ENCODE data around the gene ADARB2. TPM values are rescaled to one million over a fixed set of nuclear protein-coding genes. Genes with fewer than 3 reads are reported as not detected.

Gene ADARB2
- total and polyA plus RNA-seq, 3 donors from 2014 or later, result 8.5 to 13.0 (median 10.4) TPM

DNA sequence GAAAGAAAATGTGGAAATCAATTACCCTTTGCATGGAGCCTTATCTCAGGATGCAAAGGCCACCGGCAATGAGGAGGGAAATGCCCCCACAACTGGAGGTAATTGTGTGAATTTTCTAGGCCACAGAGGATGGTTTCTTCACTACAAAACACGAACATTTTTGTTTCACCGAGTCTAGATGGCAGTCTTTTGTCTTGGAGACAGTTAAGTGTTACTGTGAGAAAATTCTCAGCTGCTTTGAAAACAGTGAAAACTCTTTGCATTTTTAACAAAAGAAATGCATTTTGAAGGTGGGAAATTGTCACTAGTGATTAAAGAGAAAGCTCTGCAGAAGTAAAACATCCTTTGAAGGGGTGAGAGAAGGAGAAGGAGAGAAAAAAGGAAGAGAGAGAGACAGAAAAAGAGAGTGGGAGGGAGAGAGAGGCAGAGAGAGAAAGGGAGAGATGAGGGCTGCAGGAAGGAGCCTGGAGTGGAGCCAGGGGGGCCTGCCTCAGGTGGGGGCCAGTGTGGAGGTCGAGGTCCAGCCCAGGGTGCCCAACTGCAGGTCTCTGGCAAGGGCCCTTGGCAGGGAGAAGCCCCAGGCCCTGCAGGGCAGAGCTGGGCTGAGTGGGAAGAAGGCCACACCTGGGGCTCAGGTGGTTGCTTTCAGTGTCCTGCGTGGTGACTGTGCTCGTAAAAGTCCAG is 261.4 kb downstream of the ADARB2 start:
- no peak for DNase-seq
- Histone ChIP-seq H3K9me3 (no peaks in the 10 kb centered on the region), H3K4me3 (no peak overlapping the region), H3K27ac (no peak overlapping the region), H3K36me3 (ENCODE audit: low read depth, missing control alignments) (no peaks in the 10 kb centered on the region), H3K4me1 (no peaks in the 10 kb centered on the region), H3K27me3 (no peaks in the 10 kb centered on the region)
- intact Hi-C loops (cut with DNase I; ENCODE audit: low total_unique reads), result no loop called here
- WGBS, 2 donors, result 23 to 25% methylated on average over 6 of the region's 6 CpGs
- TF ChIP-seq, protein P1, sequence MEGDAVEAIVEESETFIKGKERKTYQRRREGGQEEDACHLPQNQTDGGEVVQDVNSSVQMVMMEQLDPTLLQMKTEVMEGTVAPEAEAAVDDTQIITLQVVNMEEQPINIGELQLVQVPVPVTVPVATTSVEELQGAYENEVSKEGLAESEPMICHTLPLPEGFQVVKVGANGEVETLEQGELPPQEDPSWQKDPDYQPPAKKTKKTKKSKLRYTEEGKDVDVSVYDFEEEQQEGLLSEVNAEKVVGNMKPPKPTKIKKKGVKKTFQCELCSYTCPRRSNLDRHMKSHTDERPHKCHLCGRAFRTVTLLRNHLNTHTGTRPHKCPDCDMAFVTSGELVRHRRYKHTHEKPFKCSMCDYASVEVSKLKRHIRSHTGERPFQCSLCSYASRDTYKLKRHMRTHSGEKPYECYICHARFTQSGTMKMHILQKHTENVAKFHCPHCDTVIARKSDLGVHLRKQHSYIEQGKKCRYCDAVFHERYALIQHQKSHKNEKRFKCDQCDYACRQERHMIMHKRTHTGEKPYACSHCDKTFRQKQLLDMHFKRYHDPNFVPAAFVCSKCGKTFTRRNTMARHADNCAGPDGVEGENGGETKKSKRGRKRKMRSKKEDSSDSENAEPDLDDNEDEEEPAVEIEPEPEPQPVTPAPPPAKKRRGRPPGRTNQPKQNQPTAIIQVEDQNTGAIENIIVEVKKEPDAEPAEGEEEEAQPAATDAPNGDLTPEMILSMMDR (IDR thresholded peaks at IDR 0.05), result no peak
- no peak for TF ChIP-seq POLR2A (IDR thresholded peaks at IDR 0.05)

DNA sequence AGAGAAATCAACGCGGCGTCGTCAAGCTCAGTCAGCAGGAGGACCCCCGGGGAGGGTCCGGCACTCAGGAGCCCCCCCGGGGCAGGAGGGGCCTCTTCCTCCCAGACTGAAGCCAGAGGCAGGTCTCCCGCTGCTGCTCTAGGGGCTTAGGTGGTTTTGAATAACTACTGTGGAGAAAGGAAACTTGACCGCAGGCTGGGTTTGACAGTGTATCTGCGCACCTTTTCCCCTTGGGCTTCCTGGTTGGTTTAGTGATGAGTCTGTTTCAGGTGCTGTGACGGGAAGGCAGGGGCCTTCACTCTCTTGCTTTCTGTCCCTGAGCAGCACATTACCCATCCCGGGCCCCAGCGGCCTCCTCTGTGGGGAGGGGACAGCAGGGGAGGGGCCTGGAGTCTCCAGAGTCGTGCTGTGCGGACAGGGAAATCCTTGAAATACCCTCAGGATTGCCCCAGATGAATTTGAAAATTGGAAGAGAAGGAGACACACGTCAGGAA is 262.2 kb downstream of the ADARB2 start:
- no peak overlapping the region for H3K4me3 ChIP-seq
- no peaks in the 10 kb centered on the region for H3K4me1 ChIP-seq
- no peaks in the 10 kb centered on the region for H3K27me3 ChIP-seq
- WGBS, 2 donors, result 27 to 29% methylated on average over 16 of the region's 16 CpGs
- H3K9me3 ChIP-seq, result no peaks in the 10 kb centered on the region
- no peak overlapping the region for H3K27ac ChIP-seq
- TF ChIP-seq, protein P1 (IDR thresholded peaks at IDR 0.05), result no peak
- no peak for TF ChIP-seq POLR2A (IDR thresholded peaks at IDR 0.05)
- intact Hi-C loops (cut with DNase I; ENCODE audit: low total_unique reads), result no loop called here
- no peaks in the 10 kb centered on the region for H3K36me3 ChIP-seq (ENCODE audit: low read depth, missing control alignments)
- no peak for DNase-seq

DNA sequence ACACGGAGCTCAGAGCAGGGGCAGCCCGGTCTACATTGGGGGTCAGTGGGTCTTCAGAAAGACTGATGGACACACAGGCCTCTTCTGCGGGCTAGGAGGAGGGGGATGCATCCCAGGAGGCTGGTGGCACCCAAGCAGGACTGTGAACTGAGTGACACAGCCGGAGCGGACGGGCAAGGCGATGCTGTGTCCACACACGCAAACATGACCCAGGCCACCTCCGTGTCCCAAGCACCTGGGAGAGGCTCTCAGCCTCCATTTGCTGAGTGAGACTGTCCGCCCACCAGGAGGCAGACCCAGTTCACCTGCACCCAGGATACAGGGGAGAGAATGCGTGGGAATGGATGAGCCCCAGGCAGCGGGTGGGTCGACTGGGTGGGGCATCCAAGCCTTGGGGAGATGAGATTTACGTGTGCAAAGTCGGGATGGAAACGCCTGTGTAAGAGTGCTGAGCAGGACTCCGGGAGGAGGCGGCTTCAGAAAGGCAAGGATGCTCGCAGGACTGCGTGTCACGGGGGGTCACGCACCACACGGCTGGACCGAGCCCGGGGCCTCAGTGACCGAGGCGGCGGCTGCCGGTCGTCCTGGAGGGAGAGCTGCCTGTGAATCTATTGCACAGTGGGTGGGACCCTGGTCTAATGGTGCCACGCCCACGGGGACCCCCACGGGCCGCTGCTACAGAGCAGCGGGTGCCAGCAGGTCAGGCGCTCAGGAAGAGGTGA is 262.8 kb downstream of the ADARB2 start:
- no peaks in the 10 kb centered on the region for H3K4me1 ChIP-seq
- H3K27me3 ChIP-seq, result no peaks in the 10 kb centered on the region
- no peaks in the 10 kb centered on the region for H3K9me3 ChIP-seq
- H3K36me3 ChIP-seq (ENCODE audit: low read depth, missing control alignments), result no peaks in the 10 kb centered on the region
- 40 to 61% methylated on average over 27 to 36 of the region's 36 CpGs for WGBS, 2 donors
- intact Hi-C loops (cut with DNase I; ENCODE audit: low total_unique reads), result no loop called here
- H3K4me3 ChIP-seq, result no peak overlapping the region
- H3K27ac ChIP-seq, result no peak overlapping the region
- DNase-seq, result no peak
- TF ChIP-seq, protein P1 (IDR thresholded peaks at IDR 0.05), result no peak
- TF ChIP-seq POLR2A (IDR thresholded peaks at IDR 0.05), result no peak

DNA sequence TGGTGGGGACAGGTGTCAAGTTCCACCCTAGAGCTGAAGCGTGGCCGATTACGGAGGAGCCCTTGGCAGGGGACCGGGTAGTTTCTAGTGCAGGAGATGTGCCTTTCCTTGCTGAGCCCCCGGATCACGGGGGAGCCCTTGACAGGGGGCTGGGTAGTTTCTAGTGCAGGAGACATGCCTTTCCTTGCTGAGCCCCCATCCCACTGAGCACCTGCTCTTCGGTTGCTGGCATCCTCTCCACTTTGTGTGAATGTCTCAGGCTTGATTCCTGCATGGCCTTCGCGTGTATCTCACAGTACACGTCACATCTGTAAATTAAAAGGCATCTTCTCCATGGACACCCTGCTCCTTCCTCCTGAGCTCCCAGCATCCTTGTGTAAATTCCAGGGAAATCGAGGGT is 263.5 kb downstream of the ADARB2 start:
- Histone ChIP-seq H3K4me3 (no peak overlapping the region), H3K27ac (no peak overlapping the region), H3K36me3 (ENCODE audit: low read depth, missing control alignments) (no peaks in the 10 kb centered on the region), H3K9me3 (no peaks in the 10 kb centered on the region), H3K4me1 (no peaks in the 10 kb centered on the region), H3K27me3 (no peaks in the 10 kb centered on the region)
- intact Hi-C loops (cut with DNase I; ENCODE audit: low total_unique reads), result no loop called here
- no peak for TF ChIP-seq POLR2A (IDR thresholded peaks at IDR 0.05)
- TF ChIP-seq, protein P1 (IDR thresholded peaks at IDR 0.05), result no peak
- 67 to 74% methylated on average over 11 of the region's 11 CpGs for WGBS, 2 donors
- no peak for DNase-seq

All from testis (tissue), 3 donors.